HG02981 (cell line): ENCODE data around the gene DNER.

Experiments
- ATAC-seq: cut with Tn5 transposase; IDR thresholded peaks from one replicate; pipeline ENCODE4 v1.9.1; 2021; ENCODE audit warnings: mild to moderate bottlenecking, moderate library complexity; ENCODE audit not compliant: unreplicated experiment

DNER gene

GRCh38 chr2:229445501-229446211, 268.7 kb downstream of the DNER start:
- no peak for ATAC-seq

GRCh38 chr2:229445019-229445418, 269.3 kb downstream of the DNER start:
- no peak for ATAC-seq

DNA sequence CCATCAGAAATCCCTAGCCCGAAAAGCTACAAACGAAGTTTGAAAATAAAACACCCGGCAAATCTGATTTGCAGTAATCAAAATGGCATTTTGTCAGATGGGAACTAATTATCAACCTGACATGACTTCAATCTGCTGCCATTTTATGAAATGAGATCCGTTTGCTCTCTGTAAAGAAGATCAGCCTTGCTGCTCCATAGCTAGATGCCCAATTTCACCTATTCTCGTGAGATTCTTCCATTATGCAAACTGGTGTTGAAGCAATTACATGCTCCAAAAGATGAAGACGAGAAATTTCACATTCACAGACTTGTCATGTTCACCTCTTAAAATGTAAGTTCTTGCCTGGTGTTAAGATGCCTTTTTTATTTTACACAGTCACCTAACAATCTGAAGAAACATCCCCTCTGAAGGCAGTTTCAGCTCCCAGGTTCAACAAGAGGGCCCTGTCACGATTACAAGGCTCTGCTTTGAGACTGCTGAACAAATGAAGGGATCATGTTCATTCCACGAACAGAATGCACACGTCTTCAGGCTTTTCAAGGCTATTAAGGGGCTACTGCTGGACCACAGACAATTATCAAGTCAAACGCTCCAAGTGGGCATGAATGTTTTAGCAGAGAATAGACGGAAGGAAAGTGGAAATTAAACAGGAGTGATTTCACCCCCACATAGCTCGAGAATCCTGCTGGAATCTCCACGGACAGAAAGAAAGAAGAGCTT, 270.6 kb downstream of the DNER start:
- no peak for ATAC-seq

GRCh38 chr2:229443141-229443540, 271.2 kb downstream of the DNER start:
- no peak for ATAC-seq

DNA sequence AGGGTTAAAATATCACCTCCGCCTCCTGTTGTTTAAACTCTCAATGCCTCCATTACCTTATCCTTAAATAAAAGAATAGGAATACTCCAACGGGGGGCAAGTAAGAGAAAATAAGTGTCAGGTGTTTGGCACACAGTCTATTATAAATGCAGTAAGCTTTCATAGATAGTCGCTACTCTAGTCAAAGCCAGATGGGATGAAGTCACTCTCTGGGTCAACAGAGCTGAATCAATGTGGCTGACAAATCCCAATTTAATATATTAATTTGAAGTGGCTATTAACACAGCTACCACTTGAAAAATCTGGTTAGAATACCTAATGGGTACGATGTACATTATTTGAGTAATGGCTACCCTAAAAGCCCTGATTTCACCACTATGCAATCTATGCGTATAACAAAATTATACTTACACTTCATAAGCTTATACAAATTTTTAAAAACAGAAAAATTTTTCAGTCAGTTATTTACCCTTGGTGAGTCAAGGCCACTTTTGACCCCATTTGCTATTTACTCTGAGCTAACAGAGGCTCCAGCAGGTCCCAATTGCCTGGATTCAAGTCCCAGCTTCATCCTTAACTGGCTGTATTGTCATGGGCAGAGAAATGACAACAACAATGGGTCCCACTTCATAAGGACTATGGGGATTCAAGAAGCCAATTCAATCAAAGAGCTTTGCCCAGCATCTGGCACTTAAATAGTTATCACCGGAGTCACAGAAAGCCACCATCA, 275.8 kb downstream of the DNER start:
- no peak for ATAC-seq

DNA sequence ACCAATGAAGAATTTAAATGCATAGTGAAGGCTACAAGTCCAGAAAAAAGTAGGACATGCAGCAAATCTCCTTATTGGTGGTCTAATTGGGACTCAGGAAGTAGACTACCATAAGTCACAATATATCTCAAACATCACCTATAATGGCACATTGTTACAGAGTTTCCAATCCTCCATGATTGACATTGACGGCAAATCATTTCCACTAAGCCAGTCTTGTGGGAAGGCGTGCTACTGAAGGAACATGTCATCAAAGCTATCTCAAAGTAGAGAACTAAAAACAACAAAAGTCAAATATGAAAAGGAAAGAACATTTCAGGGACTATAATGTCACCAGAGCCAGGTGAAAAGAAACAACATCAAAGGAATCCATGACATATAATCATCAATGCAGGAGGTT, 276.9 kb downstream of the DNER start:
- no peak for ATAC-seq

GRCh38 chr2:229434187-229434586, 280.2 kb downstream of the DNER start:
- ATAC-seq: no peak

GRCh38 chr2:229433351-229433750, 281.0 kb downstream of the DNER start:
- ATAC-seq: no peak

DNA sequence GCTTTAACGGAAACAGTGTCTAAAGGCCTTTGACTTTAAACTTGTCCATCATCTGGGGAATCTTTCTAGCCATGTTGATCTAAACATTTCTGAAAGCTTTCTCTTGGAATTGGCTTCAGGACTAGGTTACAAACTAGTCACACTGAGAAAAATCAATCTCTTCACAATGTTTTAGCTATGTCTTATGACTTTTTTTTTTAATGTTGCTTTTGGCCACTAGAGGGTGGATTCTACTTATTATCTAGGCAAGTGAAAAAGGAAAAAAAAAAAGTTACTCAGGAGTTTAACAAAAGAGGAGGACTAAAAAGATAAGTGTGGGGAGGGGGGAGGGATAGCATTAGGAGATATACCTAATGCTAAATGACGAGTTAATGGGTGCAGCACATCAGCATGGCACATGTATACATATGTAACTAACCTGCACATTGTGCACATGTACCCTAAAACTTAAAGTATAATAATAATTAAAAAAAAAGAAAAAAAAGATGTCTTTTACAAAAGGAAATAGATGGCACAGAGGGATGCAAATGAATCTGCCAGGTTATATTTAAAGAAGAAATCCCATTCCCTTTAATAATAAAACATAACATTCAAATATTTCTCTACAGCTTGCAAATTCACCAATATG, 282.9 kb downstream of the DNER start:
- no peak for ATAC-seq

DNA sequence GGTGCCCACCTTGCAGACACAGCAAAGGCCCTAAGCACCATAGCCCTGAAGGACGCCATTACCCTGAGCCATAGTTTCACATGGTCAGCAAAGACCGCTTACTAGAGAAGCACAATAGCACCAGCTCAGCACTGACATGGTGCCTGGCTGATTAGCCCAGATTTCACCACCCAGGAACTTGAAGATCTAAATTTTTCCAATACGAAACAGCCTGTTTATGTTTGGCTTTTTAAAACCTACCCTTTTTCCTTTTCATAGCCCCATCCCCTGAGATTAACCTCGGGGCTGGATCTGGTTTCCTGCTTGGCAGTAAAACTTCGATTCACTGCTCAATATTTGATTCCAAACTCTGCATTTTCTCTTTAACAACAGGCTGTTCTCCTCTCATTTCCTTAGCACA, 284.8 kb downstream of the DNER start:
- ATAC-seq: no peak

GRCh38 chr2:229426464-229426863, 287.9 kb downstream of the DNER start:
- no peak for ATAC-seq

GRCh38 chr2:229425598-229425997, 288.8 kb downstream of the DNER start:
- no peak for ATAC-seq

DNA sequence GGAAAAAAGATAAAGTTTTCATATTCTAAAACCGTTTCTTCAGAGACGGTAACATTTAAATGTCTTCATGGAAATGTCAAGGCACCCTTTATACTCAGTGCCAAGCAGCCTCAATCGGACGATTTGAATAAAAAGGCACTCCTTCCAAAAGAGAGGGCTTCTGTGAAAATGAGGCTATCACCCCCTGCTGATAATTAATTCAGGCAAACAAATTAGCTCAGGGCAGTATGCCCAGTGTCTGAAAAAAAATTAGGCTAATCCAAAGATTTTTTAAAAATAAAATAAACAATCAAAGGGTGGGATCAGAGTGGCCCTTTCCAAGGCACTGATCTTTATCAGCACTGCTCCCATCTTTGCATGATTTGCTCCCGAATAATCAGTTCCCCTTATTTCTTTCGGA, 292.3 kb downstream of the DNER start:
- ATAC-seq: no peak

- ATAC-seq: no peak
Observed at GRCh38 chr2:229419158-229419557, 295.2 kb downstream of the DNER start.

GRCh38 chr2:229417916-229418315, 296.4 kb downstream of the DNER start:
- no peak for ATAC-seq

DNA sequence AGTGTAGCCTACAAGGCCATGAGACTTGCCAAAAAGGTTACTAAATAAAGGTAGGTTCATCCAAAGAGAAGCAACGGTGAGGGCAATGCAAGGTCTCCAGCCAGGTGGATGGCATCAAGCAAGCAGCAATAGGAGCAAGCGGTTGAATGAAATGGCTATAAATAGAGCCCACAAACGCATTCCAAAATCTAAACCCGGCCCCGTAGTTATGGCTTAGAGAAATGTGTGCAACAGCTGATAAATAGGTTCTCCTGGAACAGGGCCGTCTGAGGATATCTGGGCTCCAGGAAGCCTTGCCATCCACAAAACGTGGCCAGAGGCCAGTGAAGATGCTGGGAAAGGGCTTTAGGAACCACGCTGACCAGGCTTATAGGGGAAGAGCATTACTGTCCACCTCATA, 297.2 kb downstream of the DNER start:
- ATAC-seq: no peak

DNA sequence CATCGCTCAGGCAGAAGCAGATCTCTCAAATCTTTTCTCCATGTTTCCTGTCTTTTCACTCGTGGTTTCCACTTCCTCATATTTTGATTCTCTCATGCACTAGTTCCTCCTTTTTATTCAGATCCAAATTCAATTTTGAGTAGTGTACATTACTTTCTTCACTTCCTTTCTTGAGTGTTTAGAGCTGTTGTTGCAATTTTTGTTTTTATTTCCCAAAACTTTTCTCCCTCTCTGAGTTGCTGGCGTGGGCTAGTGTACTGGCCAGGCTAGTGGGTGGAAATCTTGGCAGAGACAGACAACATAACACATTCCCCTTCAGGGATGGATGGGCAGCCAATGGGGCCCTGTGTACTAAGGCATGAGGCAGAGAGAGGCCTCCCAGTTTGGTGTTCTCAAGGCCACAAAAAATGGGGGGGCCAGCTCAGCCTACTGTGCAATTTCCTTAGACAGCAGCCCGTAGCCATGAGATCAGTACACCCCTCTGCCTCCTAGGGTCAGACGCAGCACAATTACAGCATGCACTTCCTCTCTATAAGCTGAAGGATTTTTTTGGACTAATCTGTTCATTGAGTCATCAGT, 298.1 kb downstream of the DNER start:
- no peak for ATAC-seq

DNA sequence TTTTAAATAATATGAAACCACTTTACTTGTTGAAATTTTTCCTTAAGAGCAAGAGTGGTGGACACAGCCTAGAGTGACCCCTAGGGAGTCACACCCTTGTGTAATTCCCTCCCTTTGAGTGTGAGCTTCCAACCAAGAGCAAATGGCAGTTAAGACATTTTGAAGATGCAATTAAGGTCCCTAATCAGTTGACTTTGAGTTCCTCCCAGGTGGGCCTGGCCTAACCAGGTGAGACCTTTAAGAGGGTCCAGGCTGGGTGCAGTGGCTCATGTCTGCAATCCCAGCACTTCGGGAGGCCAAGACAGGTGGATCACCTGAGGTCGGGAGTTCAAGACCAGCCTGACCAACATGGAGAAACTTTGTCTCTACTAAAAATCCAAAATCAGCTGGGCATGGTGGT, 299.7 kb downstream of the DNER start:
- ATAC-seq: no peak

GRCh38 chr2:229412686-229413085, 301.7 kb downstream of the DNER start:
- ATAC-seq: no peak

DNA sequence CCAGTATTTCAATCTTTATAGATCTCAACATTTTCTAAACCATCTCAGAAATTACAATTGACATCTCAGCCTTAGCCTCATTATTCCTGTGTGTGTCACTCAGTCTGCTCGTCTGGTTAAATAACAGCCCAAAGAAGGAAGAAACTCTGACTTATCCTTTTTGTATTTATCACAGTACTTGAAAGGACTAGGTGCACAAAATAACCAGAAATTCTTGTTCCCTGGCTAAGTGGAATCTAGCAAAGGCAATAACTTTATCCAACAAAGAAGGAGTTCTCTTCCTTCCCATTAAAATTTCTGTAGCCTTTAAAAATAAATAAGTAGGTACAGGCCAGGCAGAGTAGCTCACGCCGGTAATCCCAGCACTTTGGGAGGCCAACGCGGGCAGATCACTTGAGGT, 303.4 kb downstream of the DNER start:
- ATAC-seq: no peak

DNA sequence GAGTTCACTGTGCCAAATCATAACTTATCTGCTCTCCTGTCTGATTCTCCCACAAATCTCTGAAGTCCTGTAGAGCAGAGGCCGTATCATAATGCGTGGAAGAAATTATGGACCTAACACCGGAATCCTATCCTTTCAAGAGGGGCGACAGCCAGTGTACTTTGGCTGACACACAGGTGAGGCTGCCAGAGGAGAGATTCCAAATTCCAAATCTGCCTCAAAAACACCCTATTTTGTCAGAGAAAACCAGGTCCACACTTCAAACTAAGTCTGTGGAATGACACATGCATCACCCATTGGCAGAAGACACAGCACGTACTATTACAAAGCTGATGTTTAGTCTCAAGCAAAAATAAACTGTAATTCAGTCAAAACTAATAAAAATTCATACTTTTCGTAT, 304.1 kb downstream of the DNER start:
- no peak for ATAC-seq
